Left lung (tissue), 10 donors: ENCODE measurements around the gene SLC24A3. TPM values are rescaled to one million over a fixed set of nuclear protein-coding genes. Genes with fewer than 3 reads are reported as not detected.

Source experiments
- ATAC-seq: fragments of 200-7000 bp; cut with Tn5 transposase; one replicate; pipeline ENCODE4 v1.9.1; 2020; ENCODE audit warnings: moderate library complexity
- DNase-seq, 4 donors: peaks; one replicate each; pipeline ENCODE4 v3.0.0-alpha.2; 2013 to 2020
- H3K27ac ChIP-seq, 2 donors: fragments of 200-600 bp; sonication (generic) in 1 of 2; one replicate each; pipeline versions ENCODE4 v1.5.0 to v1.8.0; 2020 to 2021
- H3K27me3 ChIP-seq, 2 donors: fragments of 200-600 bp; sonication (generic) in 1 of 2; one replicate each; pipeline versions ENCODE4 v1.5.0 to v1.8.0; 2020 to 2021
- H3K36me3 ChIP-seq, 2 donors: fragments of 200-600 bp; sonication (generic) in 1 of 2; one replicate each; pipeline versions ENCODE4 v1.5.0 to v1.8.0; 2020 to 2021
- H3K4me1 ChIP-seq, 2 donors: fragments of 200-600 bp; one replicate each; pipeline ENCODE4 v1.8.0; 2021
- H3K4me3 ChIP-seq, 2 donors: fragments of 200-600 bp; sonication (generic) in 1 of 2; one replicate each; pipeline versions ENCODE4 v1.5.0 to v1.8.0; 2020 to 2021; ENCODE audit warnings: mild to moderate bottlenecking in 1 of 2
- H3K9me3 ChIP-seq, 2 donors: fragments of 200-600 bp; sonication (generic) in 1 of 2; one replicate each; pipeline versions ENCODE4 v1.5.0 to v1.8.0; 2020 to 2021
- intact Hi-C, 2 donors: fragments of 100-400 bp; cut with DNase I; formaldehyde crosslinking; loops; one replicate each; pipeline versions ENCODE4 v1.11.2 to v1.14.2; 2022
- polyA plus RNA-seq, 6 donors: library from polyadenylated mRNA; unstranded; fragments of 120-200 nt; gene quantifications; one replicate each; pipeline ENCODE4 v1.2.1, GENCODE V29; 2013; ENCODE audit not compliant: insufficient read length in 6 of 6
- total RNA-seq, 2 donors: library from RNA; stranded (reverse); fragmentation: NEBNext Ultra II Directional; extraction: Animal tissue kit (Norgen Biotek cat#: 25700); gene quantifications; one replicate each; pipeline ENCODE4 v1.2.1, GENCODE V29; 2021
- TF ChIP-seq, protein P1 (sequence below), 2 donors: fragments of 200-600 bp; sonication (generic) in 1 of 2; IDR thresholded peaks; one replicate each; pipeline versions ENCODE4 v1.5.0 to v1.8.0; 2021; ENCODE audit warnings: antibody characterized with exemption in 2 of 2
- donor health status: DM: no; HTN: yes; CAD: no.
- donor health status: DM: no; HTN: no; CAD: no.

Gene SLC24A3
- total and polyA plus RNA-seq, 8 donors = 4.4 to 8.7 (median 6.6) TPM

DNA sequence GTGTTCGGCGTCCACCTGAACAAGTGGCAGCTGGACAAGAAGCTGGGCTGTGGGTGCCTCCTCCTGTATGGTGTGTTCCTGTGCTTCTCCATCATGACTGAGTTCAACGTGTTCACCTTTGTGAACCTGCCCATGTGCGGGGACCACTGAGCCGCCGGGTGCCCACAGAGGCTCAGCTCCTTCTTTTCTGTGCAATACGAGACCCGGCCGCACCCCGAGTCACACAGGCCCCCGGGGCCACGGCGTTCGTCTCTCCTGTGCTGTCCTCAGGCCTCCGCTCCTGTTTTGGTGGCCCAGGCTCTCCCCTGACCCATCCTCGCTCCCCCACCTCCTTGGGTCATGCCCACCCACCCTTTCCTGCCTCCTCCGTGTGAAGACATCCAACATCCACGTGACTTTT, 508.5 kb downstream of the SLC24A3 start:
- ATAC-seq = no peak
- TF ChIP-seq, protein P1, sequence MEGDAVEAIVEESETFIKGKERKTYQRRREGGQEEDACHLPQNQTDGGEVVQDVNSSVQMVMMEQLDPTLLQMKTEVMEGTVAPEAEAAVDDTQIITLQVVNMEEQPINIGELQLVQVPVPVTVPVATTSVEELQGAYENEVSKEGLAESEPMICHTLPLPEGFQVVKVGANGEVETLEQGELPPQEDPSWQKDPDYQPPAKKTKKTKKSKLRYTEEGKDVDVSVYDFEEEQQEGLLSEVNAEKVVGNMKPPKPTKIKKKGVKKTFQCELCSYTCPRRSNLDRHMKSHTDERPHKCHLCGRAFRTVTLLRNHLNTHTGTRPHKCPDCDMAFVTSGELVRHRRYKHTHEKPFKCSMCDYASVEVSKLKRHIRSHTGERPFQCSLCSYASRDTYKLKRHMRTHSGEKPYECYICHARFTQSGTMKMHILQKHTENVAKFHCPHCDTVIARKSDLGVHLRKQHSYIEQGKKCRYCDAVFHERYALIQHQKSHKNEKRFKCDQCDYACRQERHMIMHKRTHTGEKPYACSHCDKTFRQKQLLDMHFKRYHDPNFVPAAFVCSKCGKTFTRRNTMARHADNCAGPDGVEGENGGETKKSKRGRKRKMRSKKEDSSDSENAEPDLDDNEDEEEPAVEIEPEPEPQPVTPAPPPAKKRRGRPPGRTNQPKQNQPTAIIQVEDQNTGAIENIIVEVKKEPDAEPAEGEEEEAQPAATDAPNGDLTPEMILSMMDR (IDR thresholded peaks at IDR 0.05) = no peak

DNA sequence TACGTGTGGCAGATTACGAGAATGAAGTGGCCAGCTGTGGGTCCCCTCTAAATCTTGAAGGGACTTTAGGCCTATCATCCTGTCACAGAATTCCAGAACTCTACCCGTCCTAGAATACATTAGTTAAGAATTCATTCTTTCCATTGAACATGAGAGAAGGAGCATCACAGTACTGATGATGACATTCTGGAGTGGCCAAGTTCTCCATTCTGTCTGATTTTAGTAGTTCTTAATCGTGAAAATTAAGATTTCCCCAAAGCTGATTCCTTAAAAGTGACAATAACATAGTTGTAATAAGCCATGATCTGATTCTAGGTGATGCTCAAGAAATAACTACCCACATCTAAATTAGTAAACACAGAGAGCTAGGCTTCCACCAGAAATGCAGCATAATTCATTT, 510.6 kb downstream of the SLC24A3 start:
- DNase-seq (no peak), ATAC-seq (no peak)
- TF ChIP-seq, protein P1 (IDR thresholded peaks at IDR 0.05) = no peak
- intact Hi-C loops = no loop called here
- no peaks in the 10 kb centered on the region for H3K36me3 ChIP-seq
- no peak overlapping the region for H3K27ac ChIP-seq
- H3K4me1 ChIP-seq = no peaks in the 10 kb centered on the region
- H3K4me3 ChIP-seq = no peak overlapping the region
- no peaks in the 10 kb centered on the region for H3K27me3 ChIP-seq
- no peaks in the 10 kb centered on the region for H3K9me3 ChIP-seq

More for the DNA sequence above, 508.5 kb downstream of the SLC24A3 start:
- no peak overlapping the region for H3K27ac ChIP-seq
- DNase-seq = peak in 1 of 4 donors; percentile 78
- intact Hi-C loops = no loop called here
- no peaks in the 10 kb centered on the region for H3K4me1 ChIP-seq
- H3K4me3 ChIP-seq = no peak overlapping the region
- no peaks in the 10 kb centered on the region for H3K36me3 ChIP-seq
- no peaks in the 10 kb centered on the region for H3K27me3 ChIP-seq
- H3K9me3 ChIP-seq = peaks cover 0 to 8% of the 10 kb centered on the region in 2 donors

DNA sequence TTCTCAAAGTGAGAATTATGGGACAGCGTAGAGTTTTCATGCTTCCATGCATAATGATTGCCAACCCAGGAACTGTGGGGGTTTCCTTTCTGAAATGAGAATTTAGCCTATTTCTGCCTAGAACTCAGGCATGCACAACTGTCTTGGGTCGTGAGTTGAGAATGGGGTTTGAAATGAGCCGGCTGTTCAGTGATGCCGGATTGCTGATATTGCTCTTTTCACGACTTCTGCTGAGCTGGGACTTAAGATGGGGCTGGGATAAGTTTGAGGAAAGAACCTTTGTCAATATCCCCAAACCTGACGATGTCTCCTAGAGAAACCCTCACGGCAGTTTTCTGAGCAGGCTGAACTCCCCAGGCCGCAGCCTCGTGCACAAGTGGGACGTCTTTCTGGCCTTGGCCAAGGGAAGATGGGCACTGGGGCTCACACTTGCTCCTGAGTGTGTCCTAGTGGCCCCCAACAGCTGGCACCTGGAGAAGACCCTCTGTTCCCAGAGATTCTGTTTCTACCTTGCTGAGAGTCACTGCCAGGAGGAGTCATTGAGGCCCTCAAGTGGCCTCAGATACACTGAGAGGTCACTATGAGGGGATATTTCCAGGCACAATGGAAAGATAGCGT, 511.5 kb downstream of the SLC24A3 start:
- intact Hi-C loops = no loop called here
- ATAC-seq (no peak), DNase-seq (no peak)
- no peaks in the 10 kb centered on the region for H3K4me1 ChIP-seq
- no peak overlapping the region for H3K27ac ChIP-seq
- no peak overlapping the region for H3K4me3 ChIP-seq
- no peaks in the 10 kb centered on the region for H3K36me3 ChIP-seq
- TF ChIP-seq, protein P1 (IDR thresholded peaks at IDR 0.05) = no peak
- H3K27me3 ChIP-seq = no peaks in the 10 kb centered on the region
- no peaks in the 10 kb centered on the region for H3K9me3 ChIP-seq

DNA sequence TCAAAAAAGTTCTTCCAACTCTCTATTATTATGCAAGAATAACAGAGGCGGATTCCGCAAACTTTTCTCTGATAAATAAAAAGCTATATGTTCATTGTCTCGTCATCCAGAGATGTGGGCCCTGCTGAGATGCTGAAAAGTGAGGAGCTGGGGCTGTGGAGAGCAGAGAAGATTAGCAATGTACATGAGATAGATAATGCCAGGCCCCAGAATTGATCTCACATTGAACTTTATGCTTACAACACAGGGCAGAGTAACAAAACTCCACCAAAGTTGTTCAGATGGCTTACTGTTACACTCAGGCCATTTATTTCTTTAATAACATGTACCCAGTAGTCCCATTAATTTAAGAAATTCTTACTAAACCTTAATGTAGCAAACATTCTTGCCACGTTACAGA, 512.9 kb downstream of the SLC24A3 start:
- Histone ChIP-seq H3K27me3 (no peaks in the 10 kb centered on the region), H3K27ac (no peak overlapping the region), H3K9me3 (no peaks in the 10 kb centered on the region), H3K36me3 (no peaks in the 10 kb centered on the region), H3K4me1 (no peaks in the 10 kb centered on the region), H3K4me3 (no peak overlapping the region)
- intact Hi-C loops = no loop called here
- ATAC-seq (no peak), DNase-seq (no peak)
- TF ChIP-seq, protein P1 (IDR thresholded peaks at IDR 0.05) = no peak

DNA sequence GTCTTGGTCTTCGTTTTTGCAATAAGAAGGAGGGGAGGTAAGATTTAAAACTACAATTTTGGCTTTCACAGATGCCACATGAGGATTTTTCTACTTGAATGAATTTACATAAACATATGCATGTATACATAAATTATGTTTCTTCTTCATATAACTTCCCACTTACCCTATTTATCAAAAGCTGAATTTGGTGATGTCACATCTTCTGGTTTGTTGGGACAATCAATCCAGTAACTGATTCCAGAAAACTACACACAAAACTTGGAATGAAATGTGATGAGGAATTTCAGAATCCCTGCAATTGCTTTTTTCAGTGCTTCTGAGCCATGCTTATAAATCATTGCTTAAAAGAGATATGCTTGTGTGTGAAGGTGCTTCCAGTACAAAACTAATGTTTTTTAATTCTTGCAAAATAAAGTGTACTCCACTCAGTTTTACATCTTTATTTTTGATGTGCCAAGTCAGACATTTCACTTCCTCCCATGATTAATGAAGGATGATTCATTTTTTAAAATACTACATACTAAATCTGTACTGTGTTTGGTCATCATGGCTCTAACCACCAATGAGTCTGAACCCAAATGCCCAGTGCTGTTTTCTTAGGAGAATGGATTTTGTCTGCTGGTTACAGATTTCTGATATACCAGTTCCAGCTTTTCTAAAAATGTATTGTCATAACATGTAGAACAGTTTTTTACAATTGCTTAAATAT, 513.5 kb downstream of the SLC24A3 start:
- no peak overlapping the region for H3K27ac ChIP-seq
- no peaks in the 10 kb centered on the region for H3K9me3 ChIP-seq
- ATAC-seq (no peak), DNase-seq (no peak)
- TF ChIP-seq, protein P1 (IDR thresholded peaks at IDR 0.05) = no peak
- intact Hi-C loops = no loop called here
- no peaks in the 10 kb centered on the region for H3K36me3 ChIP-seq
- no peaks in the 10 kb centered on the region for H3K27me3 ChIP-seq
- H3K4me1 ChIP-seq = no peaks in the 10 kb centered on the region
- H3K4me3 ChIP-seq = no peak overlapping the region
